ENCODE results near the gene HS3ST3A1. TPM values are rescaled to one million over a fixed set of nuclear protein-coding genes. Genes with fewer than 3 reads are reported as not detected.

The HS3ST3A1 gene
- total RNA-seq, 1 experiment from 2014 or later, result 3.4 TPM

DNA sequence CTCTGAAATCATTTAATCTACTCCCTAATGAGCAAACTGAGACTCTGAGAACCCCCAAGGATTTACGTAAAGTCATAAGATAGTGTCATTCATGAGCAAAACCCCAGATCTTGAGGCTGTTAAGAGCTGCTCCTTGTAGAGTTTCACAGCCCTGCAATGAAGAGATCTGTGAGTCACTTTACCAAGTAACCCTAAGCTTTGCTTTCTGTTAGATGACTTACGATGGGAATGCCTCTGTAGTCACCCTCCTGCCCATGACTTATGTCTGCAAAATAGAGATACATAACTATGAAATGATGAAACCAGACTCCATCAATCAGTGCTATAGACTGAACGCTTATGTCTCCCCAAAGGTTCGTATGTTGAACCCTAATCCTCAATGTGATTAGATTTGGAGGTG is 117.7 kb downstream of the HS3ST3A1 start:
- H3K79me1 ChIP-seq (ENCODE audit: insufficient read depth, low read depth, low read length, poor library complexity, severe bottlenecking), result no peaks in the 10 kb centered on the region
- H4K91ac ChIP-seq (ENCODE audit: insufficient read length, low read depth, low read length), result no peak overlapping the region
- H4K8ac ChIP-seq (replicated peaks; ENCODE audit: insufficient read length, low read depth, low read length), result no peak overlapping the region
- no peaks in the 10 kb centered on the region for H3K27me3 ChIP-seq (ENCODE audit: insufficient read depth, low read length)
- H3K9me3 Mint-ChIP-seq, result peaks cover 24 to 26% of the 10 kb centered on the region in 2 experiments
- no peak overlapping the region for H3K14ac ChIP-seq (ENCODE audit: insufficient read depth, low read length)
- H2BK12ac ChIP-seq (ENCODE audit: insufficient read length, low read depth, low read length), result no peak overlapping the region
- no peak overlapping the region for H3K4ac ChIP-seq (ENCODE audit: low read depth, low read length)
- no peak for TF ChIP-seq CTCF (conservative IDR thresholded peaks at IDR 0.05)
- H2BK15ac ChIP-seq (ENCODE audit: low read depth, low read length), result no peak overlapping the region
- WGBS (ENCODE audit: extremely low coverage, insufficient read length, low lambda C conversion rate), result no CpG with 5 or more reads among the region's 4 CpGs
- H4K5ac ChIP-seq (ENCODE audit: insufficient read length, low read depth, low read length), result no peak overlapping the region
- H3K4me1 Mint-ChIP-seq, result no peaks in the 10 kb centered on the region
- no peaks in the 10 kb centered on the region for H3K79me2 ChIP-seq (ENCODE audit: insufficient read depth, low read length)
- H3K27ac Mint-ChIP-seq, result no peak overlapping the region
- no peak overlapping the region for H3K56ac ChIP-seq (ENCODE audit: insufficient read length, low read depth, low read length)
- H3K23ac ChIP-seq (ENCODE audit: insufficient read length, low read depth, low read length), result no peak overlapping the region
- H3K27ac ChIP-seq (ENCODE audit: insufficient read length, low read depth, low read length), result no peak overlapping the region
- H3K4me3 Mint-ChIP-seq, result no peak overlapping the region
- peaks cover 19 to 24% (median 19%) of the 10 kb centered on the region in 3 experiments for H3K36me3 Mint-ChIP-seq (ENCODE audit: insufficient read depth in 1 of 3, low read depth in 3 of 3)
- no peak overlapping the region for H2BK20ac ChIP-seq (ENCODE audit: low read depth, low read length, poor library complexity, severe bottlenecking)
- H2BK120ac ChIP-seq (ENCODE audit: low read depth, low read length, poor library complexity, severe bottlenecking), result no peak overlapping the region
- no peak overlapping the region for H2BK5ac ChIP-seq (ENCODE audit: insufficient read length, low read length)
- DNase-seq, result no peak
- no peak overlapping the region for H2AFZ ChIP-seq (ENCODE audit: low read length)
- H3K9me3 ChIP-seq (ENCODE audit: control insufficient read depth, low read depth, low read length), result peaks cover 18% of the 10 kb centered on the region
- no peaks in the 10 kb centered on the region for H4K20me1 ChIP-seq (ENCODE audit: control insufficient read depth, insufficient read depth, insufficient read length)
- peaks cover 2% of the 10 kb centered on the region; the same call in 1 of the 2 replicates for H3K27me3 Mint-ChIP-seq (ENCODE audit: low read depth)
- H3T11ph ChIP-seq (ENCODE audit: low read length), result no peak overlapping the region
- H3K23me2 ChIP-seq (ENCODE audit: insufficient read length, low read depth, low read length, poor library complexity, severe bottlenecking), result no peaks in the 10 kb centered on the region
- no peak overlapping the region for H2AK5ac ChIP-seq (ENCODE audit: insufficient read length, low read length)
- no peaks in the 10 kb centered on the region for H3K4me1 ChIP-seq (ENCODE audit: insufficient read depth, low read length)
- H3K18ac ChIP-seq (ENCODE audit: insufficient read length, low read depth, low read length), result no peak overlapping the region
- no peak overlapping the region for H3K4me2 ChIP-seq (ENCODE audit: insufficient read depth, insufficient read length, low read length)
- H3K9ac ChIP-seq (ENCODE audit: extremely low read depth, insufficient read length, low read length), result no peak overlapping the region
